ENCODE data around the gene PCSK6.

GRCh38 chr15:101327147-101327740, 162.3 kb downstream of the PCSK6 start:
- TF ChIP-seq CTCF (IDR thresholded peaks at IDR 0.05; ENCODE audit: insufficient read depth, low read length, poor library complexity, severe bottlenecking) (no peak), EZH2phosphoT487 (conservative IDR thresholded peaks at IDR 0.05; ENCODE audit: low read length) (no peak)
